Ramos (cell line): Measurements from ENCODE around the gene NPVF.

Experiments used
- in situ Hi-C: fragments of 300-500 bp; cut with MboI; formaldehyde crosslinking; loops from one replicate; pipeline ENCODE4 v1.14.3; 2022; ENCODE audit warnings: low sequenced_read_pairs; ENCODE audit not compliant: unreplicated experiment

The NPVF gene

DNA sequence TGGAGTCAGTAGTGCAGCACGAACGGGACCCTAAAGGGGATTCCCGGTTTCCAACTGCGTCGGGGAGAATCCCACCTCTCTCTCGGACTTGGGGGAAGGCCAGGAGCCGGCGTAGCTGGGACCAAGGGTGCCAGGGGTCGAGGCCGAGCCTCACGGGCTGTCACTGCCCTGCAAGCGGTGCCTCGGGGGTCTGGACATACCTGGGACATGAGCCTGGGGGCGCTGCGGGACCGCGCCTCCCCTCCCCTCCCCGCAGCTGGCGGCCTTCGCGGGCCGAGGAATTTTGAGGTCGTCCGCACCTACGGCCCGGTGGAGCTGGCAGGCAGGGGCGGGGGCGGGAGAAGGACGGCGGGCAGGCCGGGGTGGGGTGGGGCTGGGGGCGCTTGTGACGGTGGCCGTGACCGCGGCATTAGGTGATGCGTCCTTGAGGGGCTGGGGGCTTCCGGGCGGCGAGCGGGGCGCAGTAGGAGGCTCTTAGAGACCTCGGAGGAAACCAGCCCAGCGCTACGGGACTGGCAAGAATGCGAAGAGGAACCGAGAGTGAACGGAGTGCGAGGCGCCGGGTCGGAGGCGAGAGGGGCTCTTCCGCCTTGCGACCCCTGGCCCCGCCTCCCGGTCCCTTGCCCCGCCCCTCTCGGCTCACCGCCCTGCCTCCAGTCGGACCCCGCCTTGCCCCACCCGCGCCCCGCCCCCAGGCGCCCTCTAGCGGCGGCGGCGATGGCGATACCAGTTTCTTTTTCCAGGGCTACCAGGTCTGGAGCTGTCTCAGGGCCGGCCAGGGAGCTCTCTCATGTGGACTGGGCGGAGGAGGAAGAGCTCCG lies 48.3 kb downstream of the NPVF start:
- in situ Hi-C loops: no loop called here

DNA sequence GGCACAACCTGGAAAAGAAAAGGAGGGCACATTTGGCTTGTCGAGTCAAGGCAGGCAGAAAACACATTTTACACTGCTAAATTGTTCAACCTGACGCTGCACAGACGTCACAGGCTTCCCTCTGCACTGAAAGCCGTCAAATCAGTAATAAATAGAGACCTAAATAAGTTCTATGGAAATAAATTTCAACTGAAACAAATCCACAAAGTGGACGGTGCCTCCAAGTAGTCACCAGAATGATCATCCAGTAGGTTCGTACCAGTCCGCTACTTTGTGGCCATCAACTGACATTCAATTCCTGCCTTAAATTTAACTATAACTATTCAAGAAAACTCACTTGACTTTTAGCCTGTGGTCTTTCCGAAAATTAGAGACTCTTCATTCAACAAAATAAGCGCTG lies 49.0 kb downstream of the NPVF start:
- in situ Hi-C loops: no loop called here
